Mammary epithelial cell (primary cell): Measurements from ENCODE around the gene TOB1.

Experiments
- CTCF ChIP-seq, 2 donors: IDR thresholded peaks in 1 of 2; conservative IDR thresholded peaks in 1 of 2; 2 replicates each; pipeline ENCODE4 v1.5.1; 2011 to 2012; ENCODE audit warnings: inconsistent platforms in 2 of 2, low read length in 2 of 2, mild to moderate bottlenecking in 2 of 2, control low read depth in 1 of 2, low read depth in 1 of 2; ENCODE audit not compliant: insufficient read depth in 1 of 2; ENCODE audit errors: extremely low read depth in 1 of 2
- EZH2 ChIP-seq: IDR thresholded peaks from 2 replicates; pipeline ENCODE4 v1.6.1; 2012; ENCODE audit warnings: low read length, inconsistent platforms, borderline replicate concordance

GRCh38 chr17:50877838-50878237, 11.7 kb upstream of the TOB1 start:
- TF ChIP-seq CTCF (conservative IDR thresholded peaks at IDR 0.05 in 1 of 2, IDR thresholded peaks at IDR 0.05 in 1 of 2; ENCODE audit: extremely low read depth in 1 of 2, insufficient read depth in 1 of 2, low read depth in 1 of 2, low read length in 2 of 2): no peak
- no peak for TF ChIP-seq EZH2
